Adrenal gland (tissue), 5 donors: ENCODE measurements around the gene CPA3.

Experiments
- CTCF ChIP-seq, 6 experiments: fragments of 450-650 bp in 4 of 6; fragments of 200-600 bp in 2 of 6; sonication (generic) in 1 of 6; IDR thresholded peaks; 1 replicate in 5 of 6; 2 replicates in 1 of 6; pipeline versions ENCODE4 v1.5.1 to v1.8.0; 2016 to 2021; ENCODE audit warnings: antibody characterized with exemption in 6 of 6, mild to moderate bottlenecking in 2 of 6, moderate library complexity in 1 of 6
- POLR2A ChIP-seq, 2 donors: fragments of 450-650 bp; IDR thresholded peaks; one replicate each; pipeline ENCODE4 v1.6.1; 2017; ENCODE audit warnings: antibody characterized with exemption in 2 of 2, mild to moderate bottlenecking in 2 of 2, moderate library complexity in 1 of 2
- donor health status: DM: no; HTN: no; CAD: no.

GRCh38 chr3:148823026-148823425, 42.1 kb upstream of the CPA3 start:
- TF ChIP-seq CTCF (IDR thresholded peaks at IDR 0.05) = no peak
- no peak for TF ChIP-seq POLR2A (IDR thresholded peaks at IDR 0.05)
